DMS53 (cell line): Measurements from ENCODE around the gene PGBD2.
"Not testable (repeated sequence)": the region's sequence is repeated elsewhere in the genome, so short reads cannot be mapped to it uniquely, and the experiment has no call there.

ENCODE experiments used
- DNase-seq: peaks from one replicate; lab custom pipeline; 2025; lab: John Stamatoyannopoulos, UW

PGBD2 gene

GRCh38 chr1:248925859-248926258 is 19.8 kb downstream of the PGBD2 start:
- not testable (repeated sequence) for DNase-seq

DNA sequence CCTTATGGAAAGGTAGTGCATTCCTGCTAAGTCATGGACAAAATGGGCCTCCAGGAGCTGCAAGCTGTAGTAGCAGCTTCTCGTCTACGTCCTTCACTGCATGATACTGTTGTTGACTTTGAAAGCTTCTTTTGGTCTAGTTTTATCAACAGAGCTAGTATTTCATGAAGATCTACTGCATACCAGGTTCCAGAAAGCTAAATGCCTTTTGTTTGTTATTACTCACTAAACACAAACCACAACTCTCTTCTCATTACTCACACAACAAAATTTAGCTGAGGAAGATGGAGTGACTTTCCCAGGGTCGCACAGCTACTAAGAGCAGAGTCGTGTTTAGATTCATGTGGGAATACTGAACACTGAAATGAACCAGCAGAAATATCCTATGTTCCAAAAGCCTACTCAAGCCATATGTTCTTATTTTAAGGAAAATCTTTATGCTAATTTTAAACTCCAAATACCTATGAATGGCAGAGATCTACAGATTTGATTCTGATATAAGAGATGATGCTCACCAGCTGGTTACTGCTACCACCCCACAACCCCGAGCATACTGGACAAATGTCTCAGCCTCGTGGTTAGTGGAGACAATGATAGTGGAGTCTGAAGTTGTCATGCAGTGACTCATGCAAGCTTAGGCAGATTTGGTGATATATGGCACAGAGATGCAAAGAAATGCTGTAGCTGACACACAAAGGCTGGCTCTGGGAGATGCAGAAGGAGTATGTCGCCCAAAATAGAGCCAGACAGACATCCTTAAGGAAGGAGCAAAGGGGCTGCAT is 20.6 kb downstream of the PGBD2 start:
- DNase-seq = no peak

DNA sequence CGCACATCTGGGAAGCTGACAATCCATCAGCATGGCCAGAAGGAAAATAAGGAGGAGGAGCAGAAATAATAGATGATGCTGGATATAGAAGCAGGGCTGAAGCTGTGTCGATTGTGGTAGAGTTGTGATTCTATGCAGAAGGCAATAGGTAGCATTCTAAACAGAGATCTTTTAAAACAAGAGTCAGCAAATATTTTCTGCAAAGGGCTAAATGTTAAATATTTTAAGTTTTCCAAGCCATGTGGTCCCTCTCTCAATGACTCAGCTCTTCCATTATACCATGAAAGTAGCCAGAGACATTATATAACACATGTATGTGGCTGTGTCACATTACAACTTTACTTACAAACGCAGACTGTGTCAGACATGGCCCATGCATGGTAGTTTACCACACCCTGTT is 21.2 kb downstream of the PGBD2 start:
- not testable (repeated sequence) for DNase-seq

GRCh38 chr1:248928122-248928521 is 22.1 kb downstream of the PGBD2 start:
- not testable (repeated sequence) for DNase-seq

GRCh38 chr1:248930037-248930436 is 24.0 kb downstream of the PGBD2 start:
- DNase-seq = not testable (repeated sequence)

DNA sequence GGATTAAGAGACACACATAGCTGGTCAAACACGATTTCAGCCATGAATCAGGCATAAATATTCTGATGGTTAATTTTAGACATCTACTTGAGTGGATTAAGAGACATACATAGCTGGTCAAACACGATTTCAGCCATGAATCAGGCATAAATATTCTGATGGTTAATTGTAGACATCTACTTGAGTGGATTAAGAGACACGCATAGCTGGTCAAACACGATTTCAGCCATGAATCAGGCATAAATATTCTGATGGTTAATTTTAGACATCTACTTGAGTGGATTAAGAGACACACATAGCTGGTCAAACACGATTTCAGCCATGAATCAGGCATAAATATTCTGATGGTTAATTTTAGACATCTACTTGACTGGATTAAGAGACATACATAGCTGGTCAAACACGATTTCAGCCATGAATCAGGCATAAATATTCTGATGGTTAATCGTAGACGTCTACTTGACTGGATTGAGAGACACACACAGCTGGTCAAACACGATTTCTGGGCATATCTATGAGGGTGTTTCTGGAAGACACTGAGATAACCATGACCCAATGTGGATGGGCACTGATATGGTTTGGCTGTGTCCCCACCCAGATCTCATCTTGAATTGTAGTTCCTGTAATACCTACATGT is 32.3 kb downstream of the PGBD2 start:
- DNase-seq = not testable (repeated sequence)

- not testable (repeated sequence) for DNase-seq
Measured at GRCh38 chr1:248944134-248944999, 38.3 kb downstream of the PGBD2 start.

DNA sequence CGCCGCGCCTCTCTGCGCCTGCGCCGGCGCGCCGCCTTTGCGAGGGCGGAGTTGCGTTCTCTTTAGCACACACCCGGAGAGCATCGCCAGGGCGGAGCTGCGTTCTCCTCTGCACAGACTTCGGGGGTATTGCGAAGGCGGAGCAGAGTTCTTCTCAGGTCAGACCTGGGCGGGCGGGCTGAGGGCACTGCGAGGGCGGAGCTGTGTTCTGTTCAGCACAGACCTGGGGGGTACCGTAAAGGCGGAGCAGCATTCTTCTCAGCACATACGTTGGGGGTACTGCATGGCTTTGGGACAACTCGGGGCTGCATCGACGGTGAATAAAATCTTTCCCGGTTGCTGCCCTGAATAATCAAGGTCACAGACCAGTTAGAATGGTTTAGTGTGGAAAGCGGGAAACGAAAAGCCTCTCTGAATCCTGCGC is 39.0 kb downstream of the PGBD2 start:
- not testable (repeated sequence) for DNase-seq

DNA sequence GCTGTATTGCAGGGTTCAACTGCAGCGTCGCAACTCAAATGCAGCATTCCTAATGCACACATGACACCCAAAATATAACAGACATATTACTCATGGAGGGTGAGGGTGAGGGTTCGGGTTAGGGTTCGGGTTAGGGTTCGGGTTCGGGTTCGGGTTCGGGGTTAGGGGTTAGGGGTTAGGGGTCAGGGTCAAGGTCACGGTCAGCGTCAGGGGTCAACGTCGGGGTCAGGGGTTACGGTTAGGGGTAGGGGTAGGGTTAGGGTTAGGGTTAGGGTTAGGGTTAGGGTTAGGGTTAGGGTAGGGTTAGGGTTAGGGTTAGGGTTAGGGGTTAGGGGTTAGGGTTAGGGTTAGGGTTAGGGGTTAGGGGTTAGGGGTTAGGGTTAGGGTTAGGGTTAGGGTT is 39.4 kb downstream of the PGBD2 start:
- not testable (repeated sequence) for DNase-seq

GRCh38 chr1:248945856-248946416 is 39.9 kb downstream of the PGBD2 start:
- DNase-seq = not testable (repeated sequence)
